Upper lobe of left lung (tissue), 6 donors: ENCODE data around the gene ARHGEF37. TPM values are rescaled to one million over a fixed set of nuclear protein-coding genes. Genes with fewer than 3 reads are reported as not detected.

Experiments
- ATAC-seq, 2 donors: fragments of 200-7000 bp; cut with Tn5 transposase; one replicate each; pipeline ENCODE4 v1.9.1; 2022; ENCODE audit warnings: mild to moderate bottlenecking in 2 of 2, moderate library complexity in 2 of 2; ENCODE audit not compliant: low FRiP score in 2 of 2
- DNase-seq, 2 donors: peaks; one replicate each; pipeline ENCODE4 v3.0.0-alpha.2; 2019 to 2020
- H3K27ac ChIP-seq, 4 donors: fragments of 200-600 bp; sonication (generic); one replicate each; pipeline ENCODE4 v1.5.1; 2016 to 2019
- H3K27me3 ChIP-seq, 4 donors: fragments of 200-600 bp; sonication (generic); one replicate each; pipeline ENCODE4 v1.5.1; 2017 to 2019
- H3K36me3 ChIP-seq, 4 donors: fragments of 200-600 bp; sonication (generic); one replicate each; pipeline ENCODE4 v1.5.1; 2016 to 2019
- H3K4me1 ChIP-seq, 4 donors: fragments of 200-600 bp; sonication (generic); one replicate each; pipeline ENCODE4 v1.5.1; 2018 to 2019
- H3K4me3 ChIP-seq, 4 donors: fragments of 200-600 bp; sonication (generic); one replicate each; pipeline ENCODE4 v1.5.1; 2017 to 2019; ENCODE audit warnings: mild to moderate bottlenecking in 2 of 4, moderate library complexity in 1 of 4
- H3K9me3 ChIP-seq, 4 donors: fragments of 200-600 bp; sonication (generic); one replicate each; pipeline ENCODE4 v1.5.1; 2018 to 2019
- CTCF ChIP-seq, 6 experiments: fragments of 450-650 bp in 4 of 6; fragments of 200-600 bp in 2 of 6; sonication (generic) in 2 of 6; IDR thresholded peaks; one replicate each; pipeline ENCODE4 v1.5.1; 2016 to 2019; ENCODE audit warnings: antibody characterized with exemption in 6 of 6
- EP300 ChIP-seq, 4 donors: sonication (generic); formaldehyde crosslinking; IDR thresholded peaks; one replicate each; pipeline ENCODE4 v1.5.1; 2017; ENCODE audit warnings: antibody characterized with exemption in 4 of 4, control low read depth in 2 of 4
- POLR2A ChIP-seq, 4 donors: fragments of 450-650 bp; IDR thresholded peaks; one replicate each; pipeline ENCODE4 v1.5.1; 2016 to 2017; ENCODE audit warnings: antibody characterized with exemption in 4 of 4, mild to moderate bottlenecking in 2 of 4
- POLR2AphosphoS5 ChIP-seq, 2 donors: sonication (generic); formaldehyde crosslinking; IDR thresholded peaks; one replicate each; pipeline ENCODE4 v1.5.1; 2017; ENCODE audit warnings: antibody characterized with exemption in 2 of 2
- WGBS, 2 donors: methylation state at CpG; one replicate each; pipeline ENCODE4 v1.1.5; 2017 to 2018; 5-methylcytosine and 5-hydroxymethylcytosine counted together
- total RNA-seq, 6 donors: library from RNA; depleted of rRNA in 4 of 6; stranded (reverse); fragments of >200 nt in 4 of 6; gene quantifications; one replicate each; pipeline versions ENCODE4 v1.1.0 to v1.2.1, GENCODE V29; 2016 to 2021
- donor health status: DM: no; HTN: no; CAD: no; lungs with moderate emphysema.
- donor health status: DM: no; HTN: yes; CAD: no; lungs with severe emphysema.

Gene ARHGEF37
- total RNA-seq, 6 donors from 2014 or later: 4.3 to 13.6 (median 10.0) TPM

- no peak for ATAC-seq
- DNase-seq: no peak
- no peaks in the 10 kb centered on the region for H3K27me3 ChIP-seq
- WGBS, 2 donors: 74 to 83% methylated on average over 3 of the region's 3 CpGs
- no peaks in the 10 kb centered on the region for H3K36me3 ChIP-seq
- no peak overlapping the region for H3K4me3 ChIP-seq
- peaks cover 0 to 16% (median 7%) of the 10 kb centered on the region in 4 donors for H3K4me1 ChIP-seq
- TF ChIP-seq POLR2A (IDR thresholded peaks at IDR 0.05) (no peak), EP300 (IDR thresholded peaks at IDR 0.05) (no peak), POLR2AphosphoS5 (IDR thresholded peaks at IDR 0.05) (no peak), CTCF (IDR thresholded peaks at IDR 0.05) (no peak)
- H3K9me3 ChIP-seq: peaks cover 0 to 5% (median 0%) of the 10 kb centered on the region in 4 donors
- H3K27ac ChIP-seq: no peak overlapping the region
These were observed 93.4 kb downstream of the ARHGEF37 start for GRCh38 chr5:149674686-149675085.

- no peaks in the 10 kb centered on the region for H3K27me3 ChIP-seq
- H3K36me3 ChIP-seq: no peaks in the 10 kb centered on the region
- no peak overlapping the region for H3K4me3 ChIP-seq
- peaks cover 0 to 5% (median 0%) of the 10 kb centered on the region in 4 donors for H3K9me3 ChIP-seq
- peaks cover 0 to 24% (median 11%) of the 10 kb centered on the region in 4 donors for H3K4me1 ChIP-seq
- DNase-seq (peak in 1 of 2 donors; percentile 61), ATAC-seq (peak; percentile 12 to 58)
- TF ChIP-seq POLR2AphosphoS5 (IDR thresholded peaks at IDR 0.05) (no peak), EP300 (IDR thresholded peaks at IDR 0.05) (no peak), CTCF (IDR thresholded peaks at IDR 0.05) (no peak), POLR2A (IDR thresholded peaks at IDR 0.05) (no peak)
- H3K27ac ChIP-seq: no peak overlapping the region
- WGBS, 2 donors: 25 to 33% methylated on average over 12 of the region's 12 CpGs
These were observed 94.4 kb downstream of the ARHGEF37 start for GRCh38 chr5:149675610-149676201.

- no peaks in the 10 kb centered on the region for H3K27me3 ChIP-seq
- TF ChIP-seq POLR2AphosphoS5 (IDR thresholded peaks at IDR 0.05): no peak
- TF ChIP-seq POLR2A (IDR thresholded peaks at IDR 0.05): no peak
- no peak for TF ChIP-seq EP300 (IDR thresholded peaks at IDR 0.05)
- no peak for TF ChIP-seq CTCF (IDR thresholded peaks at IDR 0.05)
- no peaks in the 10 kb centered on the region for H3K36me3 ChIP-seq
- WGBS, 2 donors: 71 to 80% methylated on average over 6 to 7 of the region's 7 CpGs
- ATAC-seq: peak in 1 of 2 donors; percentile 54
- peak in 1 of 2 donors; percentile 62 for DNase-seq
- no peak overlapping the region for H3K4me3 ChIP-seq
- peak overlapping the region in 1 of 4 donors; percentile 10 for H3K27ac ChIP-seq
- H3K9me3 ChIP-seq: no peaks in the 10 kb centered on the region
- H3K4me1 ChIP-seq: peaks cover 0 to 33% (median 20%) of the 10 kb centered on the region in 4 donors
These were observed 96.4 kb downstream of the ARHGEF37 start for GRCh38 chr5:149677731-149678130.

GRCh38 chr5:149679876-149680809 is 98.8 kb downstream of the ARHGEF37 start:
- WGBS, 2 donors: 60 to 66% methylated on average over 7 of the region's 7 CpGs
- TF ChIP-seq EP300 (IDR thresholded peaks at IDR 0.05): no peak
- no peak for TF ChIP-seq POLR2AphosphoS5 (IDR thresholded peaks at IDR 0.05)
- TF ChIP-seq CTCF (IDR thresholded peaks at IDR 0.05): no peak
- no peak for TF ChIP-seq POLR2A (IDR thresholded peaks at IDR 0.05)
- Histone ChIP-seq H3K36me3 (no peaks in the 10 kb centered on the region), H3K9me3 (no peaks in the 10 kb centered on the region), H3K4me3 (no peak overlapping the region), H3K4me1 (peaks cover 0 to 33% (median 20%) of the 10 kb centered on the region in 4 donors), H3K27me3 (no peaks in the 10 kb centered on the region), H3K27ac (peak overlapping the region in 2 of 4 donors; percentile 24 to 31)
- DNase-seq: peak in 1 of 2 donors; percentile 28
- ATAC-seq: peak in 1 of 2 donors; percentile 3
